ENCODE measurements around the gene CTPS2.

The CTPS2 gene

GRCh38 chrX:16567681-16568080 is 144.8 kb downstream of the CTPS2 start:
- Histone ChIP-seq H3K36me3 (ENCODE audit: control insufficient read depth, insufficient read depth, low read length) (no peaks in the 10 kb centered on the region), H3K4me3 (ENCODE audit: low read length) (no peak overlapping the region), H3K4me1 (ENCODE audit: control insufficient read depth, insufficient read depth, low read length) (no peaks in the 10 kb centered on the region), H3K27ac (ENCODE audit: low read length) (no peak overlapping the region), H3K9me3 (ENCODE audit: control insufficient read depth, insufficient read depth, low read length) (no peaks in the 10 kb centered on the region), H3K27me3 (ENCODE audit: control insufficient read depth, insufficient read depth, low read length) (no peaks in the 10 kb centered on the region)
- no CpG with 5 or more reads among the region's 4 CpGs for WGBS (ENCODE audit: insufficient coverage, insufficient read length)
- no peak for DNase-seq (ENCODE audit: low read depth, low spot score)

- WGBS (ENCODE audit: insufficient coverage, insufficient read length), result no CpG with 5 or more reads among the region's 3 CpGs
- Histone ChIP-seq H3K9me3 (ENCODE audit: control insufficient read depth, insufficient read depth, low read length) (no peaks in the 10 kb centered on the region), H3K27me3 (ENCODE audit: control insufficient read depth, insufficient read depth, low read length) (no peaks in the 10 kb centered on the region), H3K27ac (ENCODE audit: low read length) (no peak overlapping the region), H3K36me3 (ENCODE audit: control insufficient read depth, insufficient read depth, low read length) (no peaks in the 10 kb centered on the region), H3K4me3 (ENCODE audit: low read length) (no peak overlapping the region), H3K4me1 (ENCODE audit: control insufficient read depth, insufficient read depth, low read length) (no peaks in the 10 kb centered on the region)
- no peak for DNase-seq (ENCODE audit: low read depth, low spot score)
Observed at GRCh38 chrX:16566571-16566970, 145.9 kb downstream of the CTPS2 start.

GRCh38 chrX:16560173-16560572 is 152.3 kb downstream of the CTPS2 start:
- no peaks in the 10 kb centered on the region for H3K27me3 ChIP-seq (ENCODE audit: control insufficient read depth, insufficient read depth, low read length)
- H3K9me3 ChIP-seq (ENCODE audit: control insufficient read depth, insufficient read depth, low read length), result no peaks in the 10 kb centered on the region
- no CpG with 5 or more reads among the region's 4 CpGs for WGBS (ENCODE audit: insufficient coverage, insufficient read length)
- no peaks in the 10 kb centered on the region for H3K36me3 ChIP-seq (ENCODE audit: control insufficient read depth, insufficient read depth, low read length)
- no peak overlapping the region for H3K27ac ChIP-seq (ENCODE audit: low read length)
- H3K4me3 ChIP-seq (ENCODE audit: low read length), result no peak overlapping the region
- no peak for DNase-seq (ENCODE audit: low read depth, low spot score)
- no peaks in the 10 kb centered on the region for H3K4me1 ChIP-seq (ENCODE audit: control insufficient read depth, insufficient read depth, low read length)

GRCh38 chrX:16559206-16559619 is 153.3 kb downstream of the CTPS2 start:
- H3K4me1 ChIP-seq (ENCODE audit: control insufficient read depth, insufficient read depth, low read length), result no peaks in the 10 kb centered on the region
- no peak overlapping the region for H3K4me3 ChIP-seq (ENCODE audit: low read length)
- H3K27me3 ChIP-seq (ENCODE audit: control insufficient read depth, insufficient read depth, low read length), result no peaks in the 10 kb centered on the region
- WGBS (ENCODE audit: insufficient coverage, insufficient read length), result no CpG with 5 or more reads among the region's 1 CpG
- H3K27ac ChIP-seq (ENCODE audit: low read length), result no peak overlapping the region
- no peaks in the 10 kb centered on the region for H3K9me3 ChIP-seq (ENCODE audit: control insufficient read depth, insufficient read depth, low read length)
- H3K36me3 ChIP-seq (ENCODE audit: control insufficient read depth, insufficient read depth, low read length), result no peaks in the 10 kb centered on the region
- DNase-seq (ENCODE audit: low read depth, low spot score), result no peak

GRCh38 chrX:16558489-16558888 is 154.0 kb downstream of the CTPS2 start:
- no CpG with 5 or more reads among the region's 6 CpGs for WGBS (ENCODE audit: insufficient coverage, insufficient read length)
- H3K36me3 ChIP-seq (ENCODE audit: control insufficient read depth, insufficient read depth, low read length), result no peaks in the 10 kb centered on the region
- no peak for DNase-seq (ENCODE audit: low read depth, low spot score)
- no peak overlapping the region for H3K4me3 ChIP-seq (ENCODE audit: low read length)
- H3K4me1 ChIP-seq (ENCODE audit: control insufficient read depth, insufficient read depth, low read length), result no peaks in the 10 kb centered on the region
- H3K27ac ChIP-seq (ENCODE audit: low read length), result no peak overlapping the region
- no peaks in the 10 kb centered on the region for H3K9me3 ChIP-seq (ENCODE audit: control insufficient read depth, insufficient read depth, low read length)
- H3K27me3 ChIP-seq (ENCODE audit: control insufficient read depth, insufficient read depth, low read length), result no peaks in the 10 kb centered on the region

GRCh38 chrX:16552546-16552945 is 159.9 kb downstream of the CTPS2 start:
- no CpG with 5 or more reads among the region's 3 CpGs for WGBS (ENCODE audit: insufficient coverage, insufficient read length)
- Histone ChIP-seq H3K36me3 (ENCODE audit: control insufficient read depth, insufficient read depth, low read length) (no peaks in the 10 kb centered on the region), H3K4me3 (ENCODE audit: low read length) (no peak overlapping the region), H3K27ac (ENCODE audit: low read length) (no peak overlapping the region), H3K27me3 (ENCODE audit: control insufficient read depth, insufficient read depth, low read length) (no peaks in the 10 kb centered on the region), H3K4me1 (ENCODE audit: control insufficient read depth, insufficient read depth, low read length) (no peaks in the 10 kb centered on the region), H3K9me3 (ENCODE audit: control insufficient read depth, insufficient read depth, low read length) (no peaks in the 10 kb centered on the region)
- DNase-seq (ENCODE audit: low read depth, low spot score), result no peak

GRCh38 chrX:16547644-16548043 is 164.8 kb downstream of the CTPS2 start:
- Histone ChIP-seq H3K27ac (ENCODE audit: low read length) (no peak overlapping the region), H3K4me3 (ENCODE audit: low read length) (no peak overlapping the region), H3K27me3 (ENCODE audit: control insufficient read depth, insufficient read depth, low read length) (no peaks in the 10 kb centered on the region), H3K4me1 (ENCODE audit: control insufficient read depth, insufficient read depth, low read length) (no peaks in the 10 kb centered on the region), H3K36me3 (ENCODE audit: control insufficient read depth, insufficient read depth, low read length) (no peaks in the 10 kb centered on the region), H3K9me3 (ENCODE audit: control insufficient read depth, insufficient read depth, low read length) (no peaks in the 10 kb centered on the region)
- WGBS (ENCODE audit: insufficient coverage, insufficient read length), result no CpG with 5 or more reads among the region's 1 CpG
- no peak for DNase-seq (ENCODE audit: low read depth, low spot score)

- Histone ChIP-seq H3K9me3 (ENCODE audit: control insufficient read depth, insufficient read depth, low read length) (no peaks in the 10 kb centered on the region), H3K27me3 (ENCODE audit: control insufficient read depth, insufficient read depth, low read length) (no peaks in the 10 kb centered on the region), H3K36me3 (ENCODE audit: control insufficient read depth, insufficient read depth, low read length) (no peaks in the 10 kb centered on the region), H3K27ac (ENCODE audit: low read length) (no peak overlapping the region), H3K4me1 (ENCODE audit: control insufficient read depth, insufficient read depth, low read length) (no peaks in the 10 kb centered on the region), H3K4me3 (ENCODE audit: low read length) (no peak overlapping the region)
- no CpG with 5 or more reads among the region's 3 CpGs for WGBS (ENCODE audit: insufficient coverage, insufficient read length)
- DNase-seq (ENCODE audit: low read depth, low spot score), result no peak
Observed at GRCh38 chrX:16544969-16545368, 167.5 kb downstream of the CTPS2 start.
